ENCODE data around the gene ATG7.
"Not testable (repeated sequence)": the region's sequence is repeated elsewhere in the genome, so short reads cannot be mapped to it uniquely, and the experiment has no call there.

The ATG7 gene

GRCh38 chr3:11437506-11437905, 165.3 kb downstream of the ATG7 start:
- DNase-seq: no peak

- DNase-seq: no peak
Measured at GRCh38 chr3:11438646-11439045, 166.4 kb downstream of the ATG7 start.

GRCh38 chr3:11441346-11441745, 169.1 kb downstream of the ATG7 start:
- DNase-seq: not testable (repeated sequence)

- DNase-seq: no peak
Measured at GRCh38 chr3:11444404-11444803, 172.2 kb downstream of the ATG7 start.

GRCh38 chr3:11445193-11445592, 173.0 kb downstream of the ATG7 start:
- DNase-seq: not testable (repeated sequence)

- DNase-seq: no peak
Measured at GRCh38 chr3:11445883-11446282, 173.7 kb downstream of the ATG7 start.

- no peak for DNase-seq
Measured at GRCh38 chr3:11447584-11448200, 175.5 kb downstream of the ATG7 start.

GRCh38 chr3:11450015-11450414, 177.8 kb downstream of the ATG7 start:
- DNase-seq: no peak

- DNase-seq: no peak
Measured at GRCh38 chr3:11452312-11452711, 180.1 kb downstream of the ATG7 start.

GRCh38 chr3:11452885-11453847, 181.0 kb downstream of the ATG7 start:
- peak in 1 of 2 experiments; percentile 22 for DNase-seq

- no peak for DNase-seq
Measured at GRCh38 chr3:11455956-11456355, 183.8 kb downstream of the ATG7 start.

GRCh38 chr3:11457135-11457534, 184.9 kb downstream of the ATG7 start:
- no peak for DNase-seq

- DNase-seq: no peak
Measured at GRCh38 chr3:11459186-11459824, 187.1 kb downstream of the ATG7 start.

GRCh38 chr3:11461226-11461625, 189.0 kb downstream of the ATG7 start:
- no peak for DNase-seq

GRCh38 chr3:11462673-11463072, 190.5 kb downstream of the ATG7 start:
- DNase-seq: not testable (repeated sequence)

GRCh38 chr3:11463591-11463990, 191.4 kb downstream of the ATG7 start:
- DNase-seq: no peak

GRCh38 chr3:11464356-11464755, 192.2 kb downstream of the ATG7 start:
- DNase-seq: no peak

GRCh38 chr3:11465744-11466616, 193.8 kb downstream of the ATG7 start:
- no peak for DNase-seq

GRCh38 chr3:11467875-11468274, 195.7 kb downstream of the ATG7 start:
- DNase-seq: no peak

- no peak for DNase-seq
Measured at GRCh38 chr3:11470031-11470853, 198.0 kb downstream of the ATG7 start.

GRCh38 chr3:11475324-11475723, 203.1 kb downstream of the ATG7 start:
- DNase-seq: no peak

- peak; percentile 39 to 78 for DNase-seq
Measured at GRCh38 chr3:11476735-11477144, 204.5 kb downstream of the ATG7 start.

All from NCI-H2081 (cell line).